Osteocyte (in vitro differentiated cells): ENCODE results near the gene MAPK14. TPM values are rescaled to one million over a fixed set of nuclear protein-coding genes. Genes with fewer than 3 reads are reported as not detected.

Experiments
- DNase-seq: peaks from one replicate; pipeline ENCODE4 v3.0.0; 2021; ENCODE audit warnings: mixed read lengths; ENCODE audit not compliant: unreplicated experiment; ENCODE audit errors: extremely low spot score
- H3K27ac Mint-ChIP-seq: one replicate; pipeline ENCODE4 v1.8.0; 2021; ENCODE audit warnings: mild to moderate bottlenecking, mixed read lengths; ENCODE audit not compliant: unreplicated experiment
- H3K27me3 Mint-ChIP-seq: one replicate; pipeline ENCODE4 v1.8.0; 2021; ENCODE audit warnings: mixed read lengths; ENCODE audit not compliant: unreplicated experiment
- H3K36me3 Mint-ChIP-seq: one replicate; pipeline ENCODE4 v1.8.0; 2021; ENCODE audit warnings: mixed read lengths; ENCODE audit not compliant: unreplicated experiment
- H3K4me1 Mint-ChIP-seq: one replicate; pipeline ENCODE4 v1.8.0; 2021; ENCODE audit warnings: mixed read lengths; ENCODE audit not compliant: unreplicated experiment
- H3K4me3 Mint-ChIP-seq: one replicate; pipeline ENCODE4 v1.8.0; 2021; ENCODE audit warnings: mild to moderate bottlenecking, moderate library complexity, mixed read lengths; ENCODE audit not compliant: unreplicated experiment
- H3K9me3 Mint-ChIP-seq: one replicate; pipeline ENCODE4 v1.8.0; 2021; ENCODE audit warnings: mixed read lengths; ENCODE audit not compliant: unreplicated experiment
- total RNA-seq: library from RNA; stranded (reverse); gene quantifications from 2 replicates; pipeline ENCODE4 v1.2.1, GENCODE V29; 2021
- TF ChIP-seq, protein P1 (sequence below): fragments of 200-600 bp; sonication (generic); IDR thresholded peaks from 2 replicates; pipeline ENCODE4 v1.5.0; 2021; ENCODE audit warnings: antibody characterized with exemption, mild to moderate bottlenecking, moderate library complexity

The MAPK14 gene
- total RNA-seq, 1 donor from 2014 or later, result 38.8 TPM

DNA sequence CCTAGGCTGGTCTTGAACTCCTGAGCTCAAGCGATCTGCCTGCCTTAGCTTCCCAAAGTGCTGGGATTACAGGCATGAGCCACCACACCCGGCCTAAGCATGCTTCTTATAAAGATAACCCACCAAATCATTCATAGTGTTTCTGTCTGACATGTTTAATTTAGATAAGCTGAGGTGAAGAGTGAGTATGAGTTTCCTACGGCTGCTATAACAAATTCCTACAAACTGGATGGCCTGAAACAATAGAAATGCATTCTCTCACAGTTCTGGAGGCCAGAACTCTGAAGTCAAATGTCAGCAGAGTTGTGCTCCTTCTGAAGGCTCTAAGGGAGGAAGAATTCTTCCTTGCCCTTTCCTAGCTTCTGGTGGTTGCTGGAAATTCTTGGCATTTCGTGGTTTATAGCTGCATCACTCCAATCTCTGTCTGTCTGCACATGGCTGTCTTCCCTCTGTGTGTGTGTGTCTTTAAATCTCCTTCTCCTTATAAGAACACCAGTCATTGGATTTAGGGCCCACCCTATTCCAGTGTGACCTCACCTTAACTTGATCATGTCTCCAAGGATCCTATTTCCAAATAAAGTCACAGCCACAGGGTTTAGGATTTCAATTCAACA, 132.6 kb downstream of the MAPK14 start:
- Mint-ChIP-seq H3K27me3 (peaks cover 2% of the 10 kb centered on the region), H3K9me3 (peaks cover 20% of the 10 kb centered on the region), H3K4me3 (no peak overlapping the region), H3K36me3 (peaks cover 2% of the 10 kb centered on the region), H3K4me1 (no peaks in the 10 kb centered on the region), H3K27ac (no peak overlapping the region)
- no peak for DNase-seq
- TF ChIP-seq, protein P1, sequence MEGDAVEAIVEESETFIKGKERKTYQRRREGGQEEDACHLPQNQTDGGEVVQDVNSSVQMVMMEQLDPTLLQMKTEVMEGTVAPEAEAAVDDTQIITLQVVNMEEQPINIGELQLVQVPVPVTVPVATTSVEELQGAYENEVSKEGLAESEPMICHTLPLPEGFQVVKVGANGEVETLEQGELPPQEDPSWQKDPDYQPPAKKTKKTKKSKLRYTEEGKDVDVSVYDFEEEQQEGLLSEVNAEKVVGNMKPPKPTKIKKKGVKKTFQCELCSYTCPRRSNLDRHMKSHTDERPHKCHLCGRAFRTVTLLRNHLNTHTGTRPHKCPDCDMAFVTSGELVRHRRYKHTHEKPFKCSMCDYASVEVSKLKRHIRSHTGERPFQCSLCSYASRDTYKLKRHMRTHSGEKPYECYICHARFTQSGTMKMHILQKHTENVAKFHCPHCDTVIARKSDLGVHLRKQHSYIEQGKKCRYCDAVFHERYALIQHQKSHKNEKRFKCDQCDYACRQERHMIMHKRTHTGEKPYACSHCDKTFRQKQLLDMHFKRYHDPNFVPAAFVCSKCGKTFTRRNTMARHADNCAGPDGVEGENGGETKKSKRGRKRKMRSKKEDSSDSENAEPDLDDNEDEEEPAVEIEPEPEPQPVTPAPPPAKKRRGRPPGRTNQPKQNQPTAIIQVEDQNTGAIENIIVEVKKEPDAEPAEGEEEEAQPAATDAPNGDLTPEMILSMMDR, result no peak

Other genes with a start within 250 kb of the MAPK14 start
- not detected in 2 replicates for gene CLPSL1, start 246.8 kb upstream of the MAPK14 start, total RNA-seq
- gene CLPS, start 230.5 kb upstream of the MAPK14 start, total RNA-seq, result not detected in 2 replicates
- gene LHFPL5, start 222.5 kb upstream of the MAPK14 start, total RNA-seq, result not detected in 2 replicates
- gene SRPK1, start 106.7 kb upstream of the MAPK14 start, total RNA-seq, result 36.0 and 39.1 TPM in 2 replicates
- not detected in 2 replicates for gene SLC26A8, start 3.2 kb upstream of the MAPK14 start, total RNA-seq
- 1.5 and 1.6 TPM in 2 replicates for gene MAPK13, start 102.7 kb downstream of the MAPK14 start, total RNA-seq
- 29.4 and 36.2 TPM in 2 replicates for gene BRPF3, start 168.9 kb downstream of the MAPK14 start, total RNA-seq
- gene PNPLA1, start 242.3 kb downstream of the MAPK14 start, total RNA-seq, result not detected in 2 replicates